K562 (cell line): ENCODE measurements around the gene CEP131. TPM values are rescaled to one million over a fixed set of nuclear protein-coding genes. Genes with fewer than 3 reads are reported as not detected.

Source experiments
- ATAC-seq: fragments of 200-7000 bp; cut with Tn5 transposase; 3 replicates; pipeline ENCODE4 v1.9.1; 2020; ENCODE audit warnings: moderate library complexity
- BruUV-seq: library from RNA; stranded (reverse); fragments of 400-500 nt; replicated peaks from 2 replicates; lab custom pipeline; 2021; lab: Mats Ljungman, UMichigan
- CTCF ChIA-PET: fragments of 300-600 bp; formaldehyde crosslinking; extraction: SDS; loops from one replicate; lab custom pipeline; 2021; ENCODE audit warnings: low intra/inter-chr PET ratio; lab: Yijun Ruan, JAX
- POLR2A ChIA-PET: fragments of 300-600, 350-650 bp; sonication (Branson Sonifier 250); formaldehyde crosslinking; extraction: SDS; loops from one replicate; lab custom pipeline; 2021; ENCODE audit warnings: antibody characterized with exemption, inconsistent platforms; lab: Yijun Ruan, JAX
- DNase-seq, 4 experiments: peaks; one replicate each; pipeline versions ENCODE4 v3.0.0 to v3.0.0-alpha.2; 2011 to 2018; ENCODE audit warnings: low spot score in 3 of 4, mixed read lengths in 3 of 4; ENCODE audit errors: extremely low read depth in 1 of 4
- FAIRE-seq: peaks from 2 replicates; lab custom pipeline; 2011; peaks lifted over from hg19 to GRCh38; lab: Jason Lieb, UNC
- H2AFZ ChIP-seq: 2 replicates; pipeline ENCODE4 v1.6.0; 2011; ENCODE audit warnings: low read depth, low read length, control low read depth, inconsistent platforms
- H3K27ac ChIP-seq: fragments of 200-600 bp; 3 replicates; pipeline ENCODE4 v1.8.0; 2011; ENCODE audit warnings: low read depth, mild to moderate bottlenecking, control low read depth, inconsistent platforms, low read length, moderate library complexity, mixed read lengths; ENCODE audit errors: extremely low read depth
- H3K27me3 ChIP-seq, 2 experiments: fragments of 300-600 bp in 1 of 2; 2 replicates in 1 of 2; 3 replicates in 1 of 2; pipeline versions ENCODE4 v1.6.0 to v1.8.0; 2011; ENCODE audit warnings: inconsistent platforms in 2 of 2, low read length in 2 of 2, mild to moderate bottlenecking in 1 of 2, mixed read lengths in 1 of 2, moderate library complexity in 1 of 2; ENCODE audit not compliant: control insufficient read depth in 2 of 2, insufficient read depth in 2 of 2
- H3K36me3 ChIP-seq: fragments of 300-600 bp; 3 replicates; pipeline ENCODE4 v1.8.0; 2011; ENCODE audit warnings: mild to moderate bottlenecking, low read length, inconsistent platforms; ENCODE audit not compliant: control insufficient read depth, insufficient read depth
- H3K4me1 ChIP-seq, 2 experiments: fragments of 200-600 bp in 1 of 2; replicated peaks in 1 of 2; 2 replicates in 1 of 2; 3 replicates in 1 of 2; pipeline versions ENCODE4 v1.5.1 to v1.8.0; 2011; ENCODE audit warnings: inconsistent platforms in 2 of 2, low read length in 2 of 2, mild to moderate bottlenecking in 1 of 2, mixed read lengths in 1 of 2, moderate library complexity in 1 of 2; ENCODE audit not compliant: control insufficient read depth in 2 of 2, insufficient read depth in 2 of 2
- H3K4me2 ChIP-seq: 2 replicates; pipeline ENCODE4 v1.6.1; 2011; ENCODE audit warnings: low read length, control low read depth, inconsistent platforms, mixed read lengths; ENCODE audit not compliant: insufficient read depth
- H3K4me3 ChIP-seq: fragments of 200-600 bp; sonication (generic), shearing (Covaris generic); 2 replicates; pipeline ENCODE4 v1.5.1; 2016; ENCODE audit warnings: control low read depth, inconsistent platforms
- H3K79me2 ChIP-seq: fragments of 200-600 bp; 3 replicates; pipeline ENCODE4 v1.8.0; 2011; ENCODE audit warnings: low read length, inconsistent platforms; ENCODE audit not compliant: control insufficient read depth, insufficient read depth
- H3K9ac ChIP-seq, 2 experiments: 2 replicates each; pipeline versions ENCODE4 v1.6.0 to v1.6.1; 2011; ENCODE audit warnings: low read depth in 2 of 2, low read length in 2 of 2, control low read depth in 1 of 2, inconsistent platforms in 1 of 2, mild to moderate bottlenecking in 1 of 2, mixed read lengths in 1 of 2; ENCODE audit not compliant: insufficient read depth in 1 of 2
- H3K9me1 ChIP-seq: one replicate; pipeline ENCODE4 v1.6.0; 2011; ENCODE audit warnings: inconsistent platforms, mild to moderate bottlenecking, low read length, moderate library complexity; ENCODE audit not compliant: control insufficient read depth, insufficient read depth
- H3K9me3 ChIP-seq: replicated peaks from 2 replicates; pipeline ENCODE4 v1.5.1; 2011; ENCODE audit warnings: low read depth, low read length, inconsistent platforms; ENCODE audit not compliant: control insufficient read depth, insufficient read depth
- H4K20me1 ChIP-seq: replicated peaks from 2 replicates; pipeline ENCODE4 v1.6.1; 2011; ENCODE audit warnings: low read length, inconsistent platforms, mixed read lengths; ENCODE audit not compliant: control insufficient read depth, insufficient read depth
- ZNF197 ChIP-seq: fragments of 200-800 bp; sonication (Bioruptor generic); IDR thresholded peaks from 2 replicates; pipeline ENCODE4 v1.6.1; 2016; ENCODE audit warnings: low read depth, missing genetic modification characterization, missing compliant biosample characterization
- WGBS: fragments of 100-300 bp; shearing (Covaris generic); methylation state at CpG from one replicate; pipeline ENCODE4 v1.1.6; 2016; ENCODE audit warnings: low coverage, mixed read lengths; ENCODE audit not compliant: insufficient coverage; ENCODE audit errors: missing lambda C conversion rate; 5-methylcytosine and 5-hydroxymethylcytosine counted together
- in situ Hi-C: fragments of 300-500 bp; cut with MboI; formaldehyde crosslinking; loops from 4 replicates; pipeline ENCODE4 v1.15.0; 2018; ENCODE audit warnings: inconsistent platforms, mixed read lengths
- intact Hi-C: fragments of 100-400 bp; cut with micrococcal nuclease; formaldehyde crosslinking; loops from 2 replicates; pipeline ENCODE4 v1.14.2; 2022
- polyA plus RNA-seq, 8 experiments: library from polyadenylated mRNA; depleted of rRNA in 4 of 8; stranded (reverse) in 5 of 8; unstranded in 3 of 8; fragments of >200 nt; fragmentation: Nextera tagmentation in 2 of 8; fragmentation: Illumina TruSeq in 1 of 8; extraction: Ambion mirVana in 2 of 8; extraction: Trizol in 1 of 8; gene quantifications; 2 replicates each; pipeline versions ENCODE4 v1.2.1 to v1.2.3, GENCODE V29; 2011 to 2014; ENCODE audit warnings: inconsistent platforms in 1 of 8, missing spikeins in 1 of 8
- total RNA-seq, 7 experiments: library from RNA; depleted of rRNA in 6 of 7; stranded (reverse); fragments of >200 nt in 6 of 7; fragmentation: Illumina TruSeq in 2 of 7; extraction: Trizol in 2 of 7; gene quantifications; 2 replicates each; pipeline versions ENCODE4 v1.2.1 to v1.2.3, GENCODE V29; 2011 to 2021; ENCODE audit warnings: low replicate concordance in 1 of 7
- TF ChIP-seq, protein P1 (sequence below), 3 experiments: IDR thresholded peaks in 2 of 3; conservative IDR thresholded peaks in 1 of 3; 2 replicates each; pipeline ENCODE4 v1.5.1; 2011 to 2012; ENCODE audit warnings: low read length in 3 of 3, mild to moderate bottlenecking in 3 of 3, control low read depth in 2 of 3, improper control_type of control experiment in 1 of 3, inconsistent platforms in 1 of 3, low read depth in 1 of 3, mixed read lengths in 1 of 3, moderate library complexity in 1 of 3; ENCODE audit not compliant: insufficient read depth in 2 of 3
- TF ChIP-seq, protein P2 (sequence below): fragments of 450-650 bp; IDR thresholded peaks from 2 replicates; pipeline ENCODE4 v1.6.1; 2016; ENCODE audit warnings: mild to moderate bottlenecking, moderate library complexity

The CEP131 gene
- total and polyA plus RNA-seq, 9 of the 15 experiments (the other 6 are each of a cell fraction or from before 2014, with no cell fraction given) = 0.24 to 21.2 (median 2.3) TPM

DNA sequence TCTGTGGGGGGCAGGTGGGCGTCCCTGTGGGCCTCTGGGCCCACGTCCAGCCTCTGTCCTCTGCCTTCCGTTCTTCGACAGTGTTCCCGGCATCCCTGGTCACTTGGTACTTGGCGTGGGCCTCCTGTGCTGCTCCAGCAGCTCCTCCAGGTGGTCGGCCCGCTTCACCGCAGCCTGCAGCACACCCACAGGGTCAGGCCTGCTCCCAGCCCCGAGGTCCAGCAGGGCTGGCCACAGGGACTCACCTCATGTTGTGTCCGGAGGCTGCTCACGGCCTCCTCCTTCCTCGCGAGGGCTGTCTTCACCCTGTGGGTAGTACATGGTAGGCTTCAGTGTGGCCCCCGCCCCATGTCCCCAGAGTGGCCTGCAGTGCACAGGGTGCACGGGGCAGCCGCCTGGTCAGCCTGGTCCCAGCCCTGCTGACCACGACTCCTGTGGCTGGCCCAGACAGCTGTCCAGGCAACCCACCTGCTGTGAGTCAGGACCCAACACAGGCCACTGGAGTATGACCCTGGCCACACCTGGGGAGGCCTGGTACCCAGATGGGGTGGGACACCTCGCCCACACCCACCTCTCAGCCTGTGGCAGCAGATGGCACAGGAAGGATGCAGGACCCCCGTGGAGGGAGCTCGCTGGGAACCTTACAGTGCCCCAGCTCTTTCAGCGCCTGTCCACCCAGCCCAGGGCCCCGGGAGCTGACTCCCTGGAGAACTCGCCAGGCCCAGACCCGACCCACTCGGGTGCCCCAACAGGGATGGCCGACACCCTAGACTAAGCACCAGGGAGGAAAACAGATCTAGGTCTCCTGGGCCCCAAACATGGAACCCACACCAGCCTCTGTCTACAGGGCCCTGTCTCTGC, 32.9 kb downstream of the CEP131 start:
- Histone ChIP-seq H3K9ac (no peak overlapping the region; a peak in 1 of 4 replicates), H3K4me3 (no peak overlapping the region), H3K27me3 (no peaks in the 10 kb centered on the region), H3K9me3 (no peaks in the 10 kb centered on the region), H3K27ac (no peak overlapping the region), H3K4me1 (peaks cover 10 to 78% of the 10 kb centered on the region in 2 experiments), H3K4me2 (no peak overlapping the region), H3K9me1 (no peaks in the 10 kb centered on the region), H3K36me3 (peaks cover 2% of the 10 kb centered on the region; the same call in 1 of the 3 replicates), H3K79me2 (no peaks in the 10 kb centered on the region), H2AFZ (no peak overlapping the region), H4K20me1 (no peaks in the 10 kb centered on the region)
- no TSS peak for BruUV-seq
- ATAC-seq = peak; percentile 67
- peak in 2 of 4 experiments; percentile 23 to 41 for DNase-seq
- CTCF ChIA-PET = interaction anchor here (0.7 kb wide), 1 partner anchor 36 kb away, joined by 3 read pairs; no protein-coding TSS in a partner anchor
- in situ Hi-C loops = no loop called here
- POLR2A ChIA-PET = interaction anchor here (1.3 kb wide), 2 partner anchors 8 to 11 kb away, joined by 3 to 4 read pairs; no protein-coding TSS in a partner anchor
- intact Hi-C loops = no loop called here
- no peak for FAIRE-seq
- WGBS = 74% methylated on average over 23 of the region's 27 CpGs
- no peak for TF ChIP-seq ZNF197 (CRISPR knock-in tag)
- TF ChIP-seq, protein P1, sequence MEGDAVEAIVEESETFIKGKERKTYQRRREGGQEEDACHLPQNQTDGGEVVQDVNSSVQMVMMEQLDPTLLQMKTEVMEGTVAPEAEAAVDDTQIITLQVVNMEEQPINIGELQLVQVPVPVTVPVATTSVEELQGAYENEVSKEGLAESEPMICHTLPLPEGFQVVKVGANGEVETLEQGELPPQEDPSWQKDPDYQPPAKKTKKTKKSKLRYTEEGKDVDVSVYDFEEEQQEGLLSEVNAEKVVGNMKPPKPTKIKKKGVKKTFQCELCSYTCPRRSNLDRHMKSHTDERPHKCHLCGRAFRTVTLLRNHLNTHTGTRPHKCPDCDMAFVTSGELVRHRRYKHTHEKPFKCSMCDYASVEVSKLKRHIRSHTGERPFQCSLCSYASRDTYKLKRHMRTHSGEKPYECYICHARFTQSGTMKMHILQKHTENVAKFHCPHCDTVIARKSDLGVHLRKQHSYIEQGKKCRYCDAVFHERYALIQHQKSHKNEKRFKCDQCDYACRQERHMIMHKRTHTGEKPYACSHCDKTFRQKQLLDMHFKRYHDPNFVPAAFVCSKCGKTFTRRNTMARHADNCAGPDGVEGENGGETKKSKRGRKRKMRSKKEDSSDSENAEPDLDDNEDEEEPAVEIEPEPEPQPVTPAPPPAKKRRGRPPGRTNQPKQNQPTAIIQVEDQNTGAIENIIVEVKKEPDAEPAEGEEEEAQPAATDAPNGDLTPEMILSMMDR (IDR thresholded peaks at IDR 0.05 in 2 of 3, conservative IDR thresholded peaks at IDR 0.05 in 1 of 3; ENCODE audit: insufficient read depth in 2 of 3, low read depth in 1 of 3, low read length in 3 of 3) = peak; percentile 33 to 57 (median 43); a peak in 4 of 6 replicates
- TF ChIP-seq, protein P2, sequence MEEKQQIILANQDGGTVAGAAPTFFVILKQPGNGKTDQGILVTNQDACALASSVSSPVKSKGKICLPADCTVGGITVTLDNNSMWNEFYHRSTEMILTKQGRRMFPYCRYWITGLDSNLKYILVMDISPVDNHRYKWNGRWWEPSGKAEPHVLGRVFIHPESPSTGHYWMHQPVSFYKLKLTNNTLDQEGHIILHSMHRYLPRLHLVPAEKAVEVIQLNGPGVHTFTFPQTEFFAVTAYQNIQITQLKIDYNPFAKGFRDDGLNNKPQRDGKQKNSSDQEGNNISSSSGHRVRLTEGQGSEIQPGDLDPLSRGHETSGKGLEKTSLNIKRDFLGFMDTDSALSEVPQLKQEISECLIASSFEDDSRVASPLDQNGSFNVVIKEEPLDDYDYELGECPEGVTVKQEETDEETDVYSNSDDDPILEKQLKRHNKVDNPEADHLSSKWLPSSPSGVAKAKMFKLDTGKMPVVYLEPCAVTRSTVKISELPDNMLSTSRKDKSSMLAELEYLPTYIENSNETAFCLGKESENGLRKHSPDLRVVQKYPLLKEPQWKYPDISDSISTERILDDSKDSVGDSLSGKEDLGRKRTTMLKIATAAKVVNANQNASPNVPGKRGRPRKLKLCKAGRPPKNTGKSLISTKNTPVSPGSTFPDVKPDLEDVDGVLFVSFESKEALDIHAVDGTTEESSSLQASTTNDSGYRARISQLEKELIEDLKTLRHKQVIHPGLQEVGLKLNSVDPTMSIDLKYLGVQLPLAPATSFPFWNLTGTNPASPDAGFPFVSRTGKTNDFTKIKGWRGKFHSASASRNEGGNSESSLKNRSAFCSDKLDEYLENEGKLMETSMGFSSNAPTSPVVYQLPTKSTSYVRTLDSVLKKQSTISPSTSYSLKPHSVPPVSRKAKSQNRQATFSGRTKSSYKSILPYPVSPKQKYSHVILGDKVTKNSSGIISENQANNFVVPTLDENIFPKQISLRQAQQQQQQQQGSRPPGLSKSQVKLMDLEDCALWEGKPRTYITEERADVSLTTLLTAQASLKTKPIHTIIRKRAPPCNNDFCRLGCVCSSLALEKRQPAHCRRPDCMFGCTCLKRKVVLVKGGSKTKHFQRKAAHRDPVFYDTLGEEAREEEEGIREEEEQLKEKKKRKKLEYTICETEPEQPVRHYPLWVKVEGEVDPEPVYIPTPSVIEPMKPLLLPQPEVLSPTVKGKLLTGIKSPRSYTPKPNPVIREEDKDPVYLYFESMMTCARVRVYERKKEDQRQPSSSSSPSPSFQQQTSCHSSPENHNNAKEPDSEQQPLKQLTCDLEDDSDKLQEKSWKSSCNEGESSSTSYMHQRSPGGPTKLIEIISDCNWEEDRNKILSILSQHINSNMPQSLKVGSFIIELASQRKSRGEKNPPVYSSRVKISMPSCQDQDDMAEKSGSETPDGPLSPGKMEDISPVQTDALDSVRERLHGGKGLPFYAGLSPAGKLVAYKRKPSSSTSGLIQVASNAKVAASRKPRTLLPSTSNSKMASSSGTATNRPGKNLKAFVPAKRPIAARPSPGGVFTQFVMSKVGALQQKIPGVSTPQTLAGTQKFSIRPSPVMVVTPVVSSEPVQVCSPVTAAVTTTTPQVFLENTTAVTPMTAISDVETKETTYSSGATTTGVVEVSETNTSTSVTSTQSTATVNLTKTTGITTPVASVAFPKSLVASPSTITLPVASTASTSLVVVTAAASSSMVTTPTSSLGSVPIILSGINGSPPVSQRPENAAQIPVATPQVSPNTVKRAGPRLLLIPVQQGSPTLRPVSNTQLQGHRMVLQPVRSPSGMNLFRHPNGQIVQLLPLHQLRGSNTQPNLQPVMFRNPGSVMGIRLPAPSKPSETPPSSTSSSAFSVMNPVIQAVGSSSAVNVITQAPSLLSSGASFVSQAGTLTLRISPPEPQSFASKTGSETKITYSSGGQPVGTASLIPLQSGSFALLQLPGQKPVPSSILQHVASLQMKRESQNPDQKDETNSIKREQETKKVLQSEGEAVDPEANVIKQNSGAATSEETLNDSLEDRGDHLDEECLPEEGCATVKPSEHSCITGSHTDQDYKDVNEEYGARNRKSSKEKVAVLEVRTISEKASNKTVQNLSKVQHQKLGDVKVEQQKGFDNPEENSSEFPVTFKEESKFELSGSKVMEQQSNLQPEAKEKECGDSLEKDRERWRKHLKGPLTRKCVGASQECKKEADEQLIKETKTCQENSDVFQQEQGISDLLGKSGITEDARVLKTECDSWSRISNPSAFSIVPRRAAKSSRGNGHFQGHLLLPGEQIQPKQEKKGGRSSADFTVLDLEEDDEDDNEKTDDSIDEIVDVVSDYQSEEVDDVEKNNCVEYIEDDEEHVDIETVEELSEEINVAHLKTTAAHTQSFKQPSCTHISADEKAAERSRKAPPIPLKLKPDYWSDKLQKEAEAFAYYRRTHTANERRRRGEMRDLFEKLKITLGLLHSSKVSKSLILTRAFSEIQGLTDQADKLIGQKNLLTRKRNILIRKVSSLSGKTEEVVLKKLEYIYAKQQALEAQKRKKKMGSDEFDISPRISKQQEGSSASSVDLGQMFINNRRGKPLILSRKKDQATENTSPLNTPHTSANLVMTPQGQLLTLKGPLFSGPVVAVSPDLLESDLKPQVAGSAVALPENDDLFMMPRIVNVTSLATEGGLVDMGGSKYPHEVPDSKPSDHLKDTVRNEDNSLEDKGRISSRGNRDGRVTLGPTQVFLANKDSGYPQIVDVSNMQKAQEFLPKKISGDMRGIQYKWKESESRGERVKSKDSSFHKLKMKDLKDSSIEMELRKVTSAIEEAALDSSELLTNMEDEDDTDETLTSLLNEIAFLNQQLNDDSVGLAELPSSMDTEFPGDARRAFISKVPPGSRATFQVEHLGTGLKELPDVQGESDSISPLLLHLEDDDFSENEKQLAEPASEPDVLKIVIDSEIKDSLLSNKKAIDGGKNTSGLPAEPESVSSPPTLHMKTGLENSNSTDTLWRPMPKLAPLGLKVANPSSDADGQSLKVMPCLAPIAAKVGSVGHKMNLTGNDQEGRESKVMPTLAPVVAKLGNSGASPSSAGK = no peak
